Epidermal melanocyte (primary cell): ENCODE results near the gene HOXC10.

ENCODE experiments used
- DNase-seq: peaks from one replicate; pipeline ENCODE4 v3.0.0; 2011; ENCODE audit warnings: low spot score; ENCODE audit not compliant: insufficient read length

HOXC10 gene

DNA sequence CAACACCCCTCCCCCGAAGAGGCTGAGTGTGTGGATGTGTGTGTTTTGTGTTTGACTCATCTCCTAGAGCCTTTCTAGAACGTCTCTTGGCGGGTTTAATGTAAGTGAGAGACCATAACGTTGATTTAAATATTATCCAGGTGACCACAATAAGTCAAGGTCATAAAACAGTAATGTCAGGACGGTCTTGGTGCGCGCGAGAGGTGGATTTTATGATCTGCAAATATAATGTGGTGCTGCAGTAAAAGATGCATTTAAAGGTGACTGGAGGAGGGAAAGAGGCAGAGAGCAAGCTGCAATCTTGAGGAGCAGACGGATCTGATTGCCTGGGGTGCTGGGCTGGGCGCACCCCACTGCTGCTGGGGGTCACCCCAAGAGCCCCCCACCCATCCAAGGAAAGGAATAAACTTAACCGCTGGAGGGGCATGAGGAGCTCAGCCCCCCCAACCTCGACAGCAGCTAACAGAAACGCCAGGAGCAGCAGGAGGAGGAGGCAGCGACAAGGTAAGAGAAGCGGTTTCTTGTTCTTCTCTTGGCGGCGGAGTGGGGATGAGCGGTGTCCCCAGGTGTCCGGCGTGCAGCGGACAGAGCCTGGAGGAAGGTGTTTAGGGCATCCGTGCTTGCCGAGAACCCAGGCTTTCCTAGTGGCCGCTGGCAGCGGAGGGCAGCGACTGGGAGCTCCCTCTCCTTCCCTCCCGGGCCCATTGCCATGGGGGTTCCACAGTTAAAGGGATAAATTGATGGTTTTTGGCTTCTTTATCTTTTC lies 5.5 kb downstream of the HOXC10 start:
- no peak for DNase-seq

DNA sequence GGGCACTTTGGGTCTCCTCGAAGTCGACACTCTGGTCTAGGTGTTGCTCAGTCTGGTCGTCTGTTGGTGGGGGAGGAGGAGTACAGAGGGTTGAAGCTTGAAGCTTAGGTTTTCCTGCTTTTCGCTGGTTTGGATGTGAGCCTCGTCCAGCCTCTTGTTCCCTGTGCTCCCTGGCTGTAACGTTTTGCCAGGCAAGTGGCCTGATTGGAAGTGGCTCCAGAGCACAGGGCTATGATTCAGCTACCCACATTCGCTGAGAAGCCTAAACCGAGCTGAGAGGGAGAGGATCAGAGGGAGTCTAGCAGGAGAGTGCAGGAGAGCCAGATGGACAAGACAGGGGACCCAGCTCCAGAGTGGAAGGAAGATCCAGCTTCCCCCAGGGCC lies 6.1 kb downstream of the HOXC10 start:
- no peak for DNase-seq

DNA sequence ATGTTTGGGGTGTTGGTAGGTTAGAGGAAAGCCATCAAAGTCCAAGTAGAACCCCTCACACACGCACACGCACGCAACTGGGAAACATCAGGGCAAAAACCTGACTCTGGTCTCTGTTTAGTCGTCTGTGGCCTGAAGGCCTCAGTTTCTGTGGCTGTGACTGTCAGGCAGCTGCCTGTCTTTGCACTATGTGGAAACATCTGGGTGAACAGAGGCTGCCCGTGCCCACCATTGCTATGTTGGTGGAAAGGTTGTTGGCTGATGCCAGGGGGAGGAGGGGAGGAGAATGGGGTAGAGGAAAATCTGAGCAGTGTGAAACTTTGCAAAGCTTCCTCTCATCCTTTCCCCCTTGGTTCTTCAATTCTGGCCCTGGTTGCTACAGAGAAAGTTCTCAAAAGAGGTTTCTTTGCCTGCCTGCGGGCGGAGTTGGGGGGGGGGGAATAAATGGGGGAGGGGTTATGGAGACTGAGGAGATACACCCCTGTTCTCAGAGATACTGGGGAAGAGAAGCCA lies 7.5 kb downstream of the HOXC10 start:
- DNase-seq: no peak

DNA sequence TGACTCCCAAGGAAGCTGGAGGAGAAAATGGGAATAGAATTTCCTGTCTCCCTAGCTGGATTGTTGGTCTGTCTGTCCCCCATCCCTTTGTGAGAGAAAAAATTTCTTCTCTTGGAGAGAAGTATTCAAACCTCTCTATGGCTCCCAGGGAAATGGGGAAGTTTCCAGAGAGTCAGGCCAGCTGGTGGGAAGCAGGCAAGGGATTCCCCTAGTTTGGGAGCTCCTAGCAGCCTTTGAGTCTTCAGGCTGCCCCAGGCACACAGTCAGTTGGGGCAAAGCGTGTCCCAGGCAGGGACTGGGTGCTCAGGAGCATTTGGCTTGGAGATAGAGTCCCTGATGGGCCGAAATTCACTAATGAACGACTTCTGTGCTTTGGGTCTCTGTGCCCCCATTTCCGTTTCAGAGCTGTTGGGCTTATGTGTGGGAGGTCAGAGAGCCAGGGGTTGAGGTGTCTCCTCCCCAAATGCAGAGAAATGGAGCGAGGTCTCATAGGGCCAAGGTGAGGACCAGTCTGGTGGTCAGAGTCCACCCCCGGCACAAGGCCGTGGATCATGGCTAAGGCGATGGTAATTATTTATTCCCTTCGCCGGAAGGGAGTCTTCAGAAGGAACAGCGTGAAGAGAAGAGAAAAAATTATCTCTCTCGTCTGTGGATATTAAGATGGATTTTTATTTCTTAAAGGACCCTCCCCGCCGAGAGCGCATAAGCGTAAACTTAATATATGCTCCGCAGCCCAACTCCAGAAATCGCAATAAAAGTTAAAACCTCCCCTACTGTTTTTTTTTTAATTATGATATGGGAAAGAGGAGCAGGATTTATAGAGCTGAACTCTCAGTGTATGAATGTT lies 8.4 kb downstream of the HOXC10 start:
- no peak for DNase-seq

DNA sequence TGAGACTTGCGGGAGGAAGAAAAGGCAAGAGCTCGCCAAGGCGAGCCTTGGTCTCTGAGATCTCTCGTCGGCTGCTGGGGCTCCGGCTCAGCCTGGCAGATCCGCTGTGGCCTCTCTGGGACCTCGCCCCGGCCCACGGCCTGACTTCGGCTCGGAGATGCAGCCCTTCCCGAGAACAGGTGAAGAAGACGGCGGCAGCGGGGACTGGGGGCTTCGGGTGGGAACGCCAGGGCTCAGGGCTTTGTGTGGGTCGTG lies 9.0 kb downstream of the HOXC10 start:
- no peak for DNase-seq

DNA sequence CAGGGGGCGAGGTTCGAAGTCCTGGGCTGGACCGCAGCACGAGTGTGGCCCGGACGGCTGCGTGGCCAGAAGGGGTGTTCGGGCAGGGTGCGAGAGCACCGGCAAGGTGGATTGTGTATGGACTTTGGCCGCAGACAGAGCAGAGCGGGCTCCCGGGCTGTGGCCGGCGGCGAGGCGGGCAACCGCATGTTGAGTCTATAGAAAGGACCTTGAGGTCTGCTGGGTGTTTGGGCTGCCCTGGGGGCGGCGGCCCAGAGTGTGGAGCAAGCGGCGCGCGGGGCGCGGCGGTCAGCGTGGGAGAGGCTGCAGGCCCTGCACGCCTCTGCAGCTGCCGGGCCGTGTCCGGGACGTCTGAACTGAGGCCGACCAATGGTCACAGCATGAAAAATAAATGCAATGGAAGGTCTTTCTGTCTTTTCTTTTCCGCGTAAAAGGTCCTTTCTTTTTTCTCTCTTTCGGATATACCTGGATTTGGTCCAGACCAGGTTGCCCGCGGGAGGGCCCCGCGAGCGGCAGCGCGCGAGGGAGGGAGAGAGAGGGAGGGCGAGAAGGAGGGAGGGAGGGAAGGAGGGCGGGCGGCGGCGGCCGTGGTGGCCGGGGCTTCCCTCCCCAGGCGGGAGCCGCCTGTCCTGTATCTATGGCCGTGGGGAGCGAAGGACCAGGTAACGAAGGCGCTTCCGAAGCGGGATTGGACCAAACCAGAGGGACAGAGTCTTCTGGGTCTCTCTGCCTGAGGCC lies 9.5 kb downstream of the HOXC10 start:
- no peak for DNase-seq

DNA sequence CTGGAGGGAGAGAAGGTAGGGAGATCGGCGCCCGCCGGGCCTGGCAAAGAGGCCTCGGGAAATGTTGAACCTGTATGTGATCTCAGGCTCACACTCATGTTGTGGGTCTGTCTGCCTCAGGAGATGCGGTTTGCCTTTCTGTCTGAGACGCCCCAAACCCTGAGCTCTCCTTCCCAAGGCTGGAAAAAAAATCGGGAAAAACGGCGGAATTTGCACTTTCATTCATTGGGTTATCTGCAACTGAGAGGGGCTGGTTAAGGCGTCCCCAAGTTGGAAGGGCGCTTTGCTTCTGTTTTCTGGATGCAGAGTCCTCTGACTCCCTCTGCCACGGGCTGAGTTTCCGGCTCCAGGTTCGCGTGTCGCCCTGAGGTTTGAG lies 10.0 kb downstream of the HOXC10 start:
- no peak for DNase-seq

DNA sequence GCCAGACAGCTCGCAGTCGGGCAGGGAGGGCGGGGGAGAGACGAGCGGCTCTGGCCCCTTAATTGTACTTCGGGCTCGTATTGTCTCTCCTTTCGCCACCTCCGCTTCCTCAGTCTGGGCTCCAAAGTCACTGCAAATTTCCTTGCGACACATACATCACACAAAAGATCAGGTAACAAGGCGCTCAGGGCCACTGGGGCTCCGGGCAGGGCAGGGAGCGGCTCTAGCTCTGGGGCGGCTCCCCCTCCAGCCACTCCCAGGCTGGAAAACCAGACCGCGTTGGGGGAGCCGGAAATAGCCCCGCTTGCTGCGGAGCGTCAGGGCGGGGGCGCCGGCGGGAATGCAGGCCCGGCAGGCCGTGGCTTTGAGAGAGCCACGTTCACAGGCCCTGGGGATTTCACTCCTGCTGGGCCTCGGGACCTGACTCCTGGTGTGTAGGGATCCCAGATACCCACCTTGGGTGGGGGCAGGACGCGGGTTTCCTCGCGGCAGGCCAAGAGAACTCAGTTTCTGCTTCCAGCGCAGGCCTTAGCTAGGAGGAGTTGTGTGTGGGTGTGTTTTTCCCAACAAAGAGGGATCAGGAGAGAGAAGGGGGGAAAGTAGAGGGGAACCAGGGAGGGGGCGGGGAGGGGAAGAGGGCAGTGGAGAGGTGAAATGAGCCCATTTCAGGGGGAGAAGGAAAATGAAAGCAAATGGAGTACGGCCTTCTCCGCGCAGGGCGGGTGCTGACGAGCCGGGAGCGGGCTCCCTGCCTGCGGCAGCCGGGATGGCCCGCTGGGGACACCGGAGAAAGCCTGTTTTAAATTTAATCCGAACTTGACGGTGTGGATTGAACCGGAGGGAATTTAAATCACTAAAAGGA lies 10.7 kb downstream of the HOXC10 start:
- DNase-seq: no peak

DNA sequence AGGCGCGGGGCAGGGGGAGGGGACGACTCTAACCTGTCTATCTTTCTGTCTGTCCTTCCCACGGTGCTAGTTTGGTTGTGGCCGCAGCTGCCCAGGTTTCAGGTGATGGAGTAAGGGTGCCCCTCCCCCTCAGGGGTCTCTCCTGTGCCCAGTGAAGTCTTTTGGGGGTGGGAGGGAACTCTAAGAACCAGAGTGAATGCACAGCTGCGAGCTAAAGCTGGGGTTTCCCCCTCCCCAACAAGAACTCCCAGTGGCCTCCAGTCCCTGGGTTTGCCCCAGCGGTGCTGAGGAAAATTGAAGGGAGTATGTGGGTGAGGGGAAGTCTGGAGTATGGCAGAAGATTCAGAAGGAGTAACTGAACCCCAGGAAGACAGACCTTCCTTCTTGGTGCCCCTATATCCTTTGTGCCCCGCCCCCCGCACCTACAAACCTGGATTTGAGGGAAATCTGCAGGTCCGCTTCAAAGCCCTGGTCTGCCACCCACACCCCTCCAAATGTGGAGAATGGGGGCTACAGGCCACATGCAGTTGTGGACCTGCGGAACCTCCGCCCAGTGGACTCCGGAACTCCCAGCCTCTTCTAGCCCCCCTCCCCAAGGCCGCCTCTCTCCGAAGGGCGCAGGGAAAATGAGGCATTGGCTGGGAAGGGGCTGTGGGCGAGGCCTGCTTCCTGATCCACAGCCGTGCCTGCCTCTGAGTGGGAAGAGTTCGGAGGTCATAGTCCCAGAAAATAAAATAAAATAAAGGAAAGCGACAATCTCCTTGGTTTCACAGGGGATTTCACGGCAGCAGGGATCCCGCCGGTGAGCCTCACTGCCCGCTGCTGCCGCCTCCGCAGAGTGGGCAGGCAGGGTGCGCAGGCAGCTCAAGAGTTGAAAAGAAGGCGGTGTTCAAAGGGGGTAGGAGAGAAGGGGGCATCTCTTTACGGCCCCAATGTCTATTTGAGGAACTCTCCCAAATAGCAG lies 11.6 kb downstream of the HOXC10 start:
- DNase-seq: no peak

DNA sequence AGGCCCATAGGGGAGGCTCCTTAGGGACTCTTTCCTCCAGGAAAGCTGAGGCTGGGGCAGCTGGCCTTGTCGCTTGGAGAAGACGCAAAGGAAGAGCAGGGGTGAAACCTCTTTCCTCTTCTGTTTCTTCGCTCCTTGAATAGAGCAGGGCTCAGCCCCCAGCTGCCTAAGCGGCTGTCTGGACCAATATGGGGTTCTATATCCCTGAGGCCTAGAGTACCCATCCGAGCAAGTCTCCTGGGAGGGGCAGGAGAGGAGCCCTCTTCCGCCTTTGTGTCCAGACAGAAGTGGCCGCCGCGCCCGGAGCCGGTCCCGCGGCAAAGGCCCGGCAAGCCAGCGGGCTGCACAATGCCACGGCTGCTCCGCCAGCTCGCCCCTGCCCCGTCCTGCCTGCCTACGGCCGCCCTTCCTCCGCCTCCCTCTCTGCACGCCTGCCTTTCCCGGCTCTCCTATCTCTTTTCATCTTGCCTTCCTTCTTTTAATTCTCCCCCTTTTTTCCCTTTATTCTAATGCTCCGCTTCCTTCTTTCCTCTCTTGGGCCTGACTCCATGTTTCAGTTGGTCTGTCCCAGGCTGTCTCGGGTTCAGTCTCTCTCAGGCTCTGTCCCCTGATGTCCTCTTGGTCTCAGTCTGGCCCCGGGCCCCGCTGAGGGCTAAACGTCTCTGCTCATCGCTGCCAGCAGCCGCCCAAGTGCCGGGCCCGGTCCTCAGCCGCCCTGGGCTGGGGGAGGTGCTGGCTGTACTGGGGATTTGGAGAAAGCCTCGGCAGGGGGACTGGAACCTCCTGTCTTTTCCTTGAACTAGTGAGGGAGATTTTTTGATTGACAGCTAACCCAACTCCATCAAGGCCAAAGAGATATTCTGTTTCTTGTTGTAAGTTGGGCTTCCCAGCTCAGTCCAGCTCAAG lies 12.5 kb downstream of the HOXC10 start:
- no peak for DNase-seq

DNA sequence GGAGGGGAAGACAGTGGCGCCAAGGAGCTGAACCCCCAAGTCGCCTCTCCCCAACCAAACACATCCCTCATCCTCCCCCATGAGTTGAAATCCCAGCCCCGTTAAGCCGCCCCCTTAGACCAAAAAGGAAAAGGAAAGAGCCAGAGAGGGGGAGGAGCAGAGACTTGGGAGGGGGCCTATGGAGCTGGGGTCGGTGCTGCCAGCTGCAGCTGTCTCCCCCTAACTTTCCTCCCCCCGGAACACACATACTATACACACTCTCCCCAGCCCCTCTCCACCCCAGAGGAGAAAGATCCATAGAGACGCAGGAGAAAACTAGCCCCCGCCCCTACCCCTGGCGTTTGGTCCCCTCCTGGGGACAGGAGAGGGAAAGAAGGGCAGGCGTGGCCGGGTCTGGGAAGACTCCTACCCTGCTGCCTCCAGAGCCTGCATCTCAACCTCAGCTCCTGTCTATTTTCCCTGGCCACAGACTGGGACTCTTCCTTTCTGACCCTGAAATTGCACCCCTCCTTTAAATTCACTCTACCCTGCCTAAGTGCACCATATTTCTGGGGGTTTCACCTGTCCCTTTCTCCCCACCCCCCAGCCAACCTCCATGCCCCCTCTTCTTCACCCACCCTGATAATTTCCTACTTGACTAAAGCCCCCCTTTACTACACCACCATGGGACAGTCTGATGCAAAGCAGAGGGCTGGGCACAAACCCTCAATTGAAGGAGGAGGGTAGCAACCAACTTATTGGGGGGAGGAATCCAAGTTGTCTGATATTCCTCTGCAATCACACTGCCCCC lies 13.4 kb downstream of the HOXC10 start:
- no peak for DNase-seq

DNA sequence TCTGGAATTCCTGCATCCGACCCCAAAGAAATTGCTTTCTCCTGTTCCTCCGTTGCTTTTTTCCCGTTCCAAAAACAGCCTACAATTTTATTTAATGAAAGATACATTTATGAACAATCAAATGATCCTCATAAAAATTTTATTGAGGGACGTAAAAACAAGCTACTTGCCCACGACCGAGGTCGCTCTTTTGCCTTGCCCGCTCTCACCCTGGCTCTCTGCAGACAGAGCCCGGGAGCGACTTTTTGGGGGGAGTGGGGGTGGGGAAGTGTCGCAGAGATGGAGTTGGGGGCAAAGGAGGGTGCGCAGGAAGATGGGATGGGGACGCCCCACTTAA lies 13.9 kb downstream of the HOXC10 start:
- no peak for DNase-seq

DNA sequence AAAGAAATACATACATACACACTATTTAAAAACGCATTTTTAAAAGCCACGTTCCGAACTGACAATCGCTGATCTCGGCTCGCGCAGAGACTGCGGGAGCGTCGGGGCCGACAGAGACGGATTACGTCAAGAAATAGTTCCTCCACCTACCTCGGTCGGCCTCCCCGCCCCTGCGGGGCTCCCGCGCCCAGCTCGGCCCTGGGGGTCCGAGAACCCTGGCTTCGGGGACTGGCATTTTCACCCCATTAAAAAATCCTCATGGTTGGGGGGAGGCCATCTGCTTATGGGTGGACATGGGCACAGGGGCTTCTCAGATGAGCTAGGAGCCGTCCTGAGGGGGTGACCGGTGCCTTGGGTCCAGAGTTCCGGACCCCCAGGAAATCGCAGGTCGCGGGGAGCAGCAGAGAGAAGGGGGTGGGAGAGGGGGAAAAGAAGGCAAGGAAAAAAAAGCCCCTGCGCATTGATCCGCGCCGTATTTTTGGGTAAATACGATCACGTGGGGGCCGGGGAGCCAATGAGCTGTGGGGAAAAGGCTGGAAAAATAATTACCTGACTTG lies 14.7 kb downstream of the HOXC10 start:
- peak; percentile 87 for DNase-seq

DNA sequence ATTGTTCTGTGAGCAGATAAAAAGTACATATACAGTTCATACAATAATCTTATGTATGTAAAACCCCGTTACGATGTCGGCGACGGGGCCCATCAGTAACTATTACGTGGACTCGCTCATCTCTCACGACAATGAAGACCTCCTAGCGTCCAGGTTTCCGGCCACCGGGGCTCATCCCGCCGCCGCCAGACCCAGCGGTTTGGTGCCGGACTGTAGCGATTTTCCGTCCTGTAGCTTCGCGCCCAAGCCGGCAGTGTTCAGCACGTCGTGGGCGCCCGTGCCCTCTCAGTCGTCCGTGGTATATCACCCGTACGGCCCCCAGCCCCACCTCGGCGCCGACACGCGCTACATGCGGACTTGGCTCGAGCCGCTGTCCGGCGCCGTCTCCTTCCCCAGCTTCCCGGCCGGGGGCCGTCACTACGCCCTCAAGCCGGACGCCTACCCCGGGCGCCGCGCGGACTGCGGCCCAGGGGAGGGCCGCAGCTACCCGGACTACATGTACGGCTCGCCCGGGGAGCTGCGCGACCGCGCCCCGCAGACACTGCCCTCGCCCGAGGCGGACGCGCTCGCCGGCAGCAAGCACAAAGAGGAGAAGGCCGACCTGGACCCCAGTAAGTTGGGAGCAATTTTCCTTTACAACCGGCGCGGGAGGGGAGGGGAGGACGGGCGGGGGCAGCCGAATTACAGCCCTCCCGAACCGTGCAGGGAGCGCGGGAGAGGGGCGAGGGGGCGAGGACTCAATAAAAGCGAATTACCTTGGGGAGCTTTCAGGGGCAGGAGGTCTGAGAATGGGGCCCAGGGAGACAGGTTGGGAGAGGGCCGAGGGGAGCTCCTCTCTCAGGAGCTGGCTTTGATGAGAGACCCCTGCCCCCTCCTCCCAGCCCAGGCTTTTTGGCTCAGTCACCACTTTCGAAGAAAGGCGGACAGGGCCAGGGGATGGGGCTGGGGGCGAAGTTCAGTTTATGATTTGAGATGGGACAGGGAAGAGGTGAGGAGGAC lies 15.5 kb downstream of the HOXC10 start, which contains the start of gene HOXC9:
HOXC9 (plus strand) TSS at position 46 of the 999 bp plus-strand sequence; CDS start at position 74, 28 bp downstream.
- no peak for DNase-seq

DNA sequence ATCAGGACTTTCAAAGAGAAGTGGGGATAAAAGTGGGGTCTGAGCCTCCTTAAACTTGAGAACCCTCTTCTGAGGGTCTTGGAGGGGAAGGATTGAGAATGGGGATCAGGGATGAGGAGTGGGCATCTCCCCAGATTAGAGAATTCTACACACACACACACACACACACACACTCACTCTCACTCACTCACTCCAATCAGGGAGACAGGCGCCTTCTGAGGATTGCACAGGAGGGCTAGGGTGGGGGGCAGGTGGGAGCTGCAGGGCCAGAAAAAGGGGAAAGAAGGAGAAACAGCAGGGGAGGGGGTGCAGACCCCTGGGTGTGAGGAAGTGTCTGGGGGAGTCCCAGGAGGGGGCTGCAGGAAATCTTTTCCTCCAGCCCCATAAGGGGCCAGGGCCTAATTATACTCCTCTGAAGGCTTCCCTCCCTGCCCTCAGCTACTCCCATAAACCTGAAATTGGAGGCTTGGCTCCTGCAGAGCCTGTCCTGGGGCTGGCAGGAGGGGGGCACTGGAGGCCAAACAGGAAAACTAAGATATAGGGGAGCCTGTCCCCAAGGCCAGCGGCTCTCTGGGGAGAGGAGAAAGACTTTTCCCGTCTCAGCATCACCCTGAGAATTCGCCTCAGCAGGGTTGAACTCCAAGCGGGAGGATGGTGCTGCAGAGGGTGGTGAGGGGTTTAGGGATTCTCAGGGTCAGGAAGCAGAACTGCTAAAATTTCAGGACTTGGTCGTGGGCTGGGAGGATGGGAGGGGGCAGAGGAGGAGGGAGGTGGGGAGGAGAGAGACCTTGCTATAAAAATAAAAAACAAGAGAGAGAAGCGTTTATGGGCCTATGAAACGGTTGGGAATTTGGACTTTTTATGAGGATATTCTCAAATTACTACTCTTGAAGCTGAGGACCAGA lies 16.6 kb downstream of the HOXC10 start:
- DNase-seq: no peak
